SW480 (cell line): ENCODE results near the gene ZCCHC7.
A peak's percentile ranks its signal among the peaks of the same experiment; 100 is the strongest.
"Not testable (repeated sequence)": the region's sequence is repeated elsewhere in the genome, so short reads cannot be mapped to it uniquely, and the experiment has no call there.

Experiments used
- DNase-seq: peaks from one replicate; pipeline ENCODE4 v3.0.0-alpha.2; 2016; ENCODE audit warnings: low spot score

ZCCHC7 gene

GRCh38 chr9:37119907-37120842 lies at the start of gene ZCCHC7:
Gene ZCCHC7 (plus strand): TSS chr9:37120574.
- DNase-seq, result peak; percentile 92

GRCh38 chr9:37074790-37075189 lies 45.6 kb upstream of the ZCCHC7 start:
- not testable (repeated sequence) for DNase-seq

GRCh38 chr9:37079370-37080164 lies 40.8 kb upstream of the ZCCHC7 start:
- DNase-seq, result peak; percentile 92

GRCh38 chr9:37080165-37080628 lies 40.2 kb upstream of the ZCCHC7 start:
- DNase-seq, result not testable (repeated sequence)

- not testable (repeated sequence) for DNase-seq
Observed at GRCh38 chr9:37081507-37081906, 38.9 kb upstream of the ZCCHC7 start.

- no peak for DNase-seq
Observed at GRCh38 chr9:37082214-37082765, 38.1 kb upstream of the ZCCHC7 start.

- no peak for DNase-seq
Observed at GRCh38 chr9:37083654-37084053, 36.7 kb upstream of the ZCCHC7 start.

- DNase-seq, result no peak
Observed at GRCh38 chr9:37085233-37085632, 35.1 kb upstream of the ZCCHC7 start.

GRCh38 chr9:37092714-37093295 lies 27.6 kb upstream of the ZCCHC7 start:
- not testable (repeated sequence) for DNase-seq

- no peak for DNase-seq
Observed at GRCh38 chr9:37094751-37095150, 25.6 kb upstream of the ZCCHC7 start.

GRCh38 chr9:37096628-37097027 lies 23.7 kb upstream of the ZCCHC7 start:
- no peak for DNase-seq

- DNase-seq, result no peak
Observed at GRCh38 chr9:37097294-37097693, 23.1 kb upstream of the ZCCHC7 start.

GRCh38 chr9:37100327-37100726 lies 20.0 kb upstream of the ZCCHC7 start:
- peak; percentile 36 for DNase-seq

- no peak for DNase-seq
Observed at GRCh38 chr9:37100741-37101140, 19.6 kb upstream of the ZCCHC7 start.

- DNase-seq, result no peak
Observed at GRCh38 chr9:37102486-37102885, 17.9 kb upstream of the ZCCHC7 start.

GRCh38 chr9:37104183-37104889 lies 16.0 kb upstream of the ZCCHC7 start:
- no peak for DNase-seq

- DNase-seq, result no peak
Observed at GRCh38 chr9:37105234-37105633, 15.1 kb upstream of the ZCCHC7 start.

- DNase-seq, result no peak
Observed at GRCh38 chr9:37107701-37108100, 12.7 kb upstream of the ZCCHC7 start.

GRCh38 chr9:37114442-37114841 lies 5.9 kb upstream of the ZCCHC7 start:
- not testable (repeated sequence) for DNase-seq

GRCh38 chr9:37117956-37118355 lies 2.4 kb upstream of the ZCCHC7 start:
- DNase-seq, result no peak

GRCh38 chr9:37119360-37119759 lies 1.0 kb upstream of the ZCCHC7 start:
- no peak for DNase-seq
